ENCODE measurements around the gene SIPA1L3.

GRCh38 chr19:38208571-38208970, 301.6 kb downstream of the SIPA1L3 start:
- TF ChIP-seq, protein P1, sequence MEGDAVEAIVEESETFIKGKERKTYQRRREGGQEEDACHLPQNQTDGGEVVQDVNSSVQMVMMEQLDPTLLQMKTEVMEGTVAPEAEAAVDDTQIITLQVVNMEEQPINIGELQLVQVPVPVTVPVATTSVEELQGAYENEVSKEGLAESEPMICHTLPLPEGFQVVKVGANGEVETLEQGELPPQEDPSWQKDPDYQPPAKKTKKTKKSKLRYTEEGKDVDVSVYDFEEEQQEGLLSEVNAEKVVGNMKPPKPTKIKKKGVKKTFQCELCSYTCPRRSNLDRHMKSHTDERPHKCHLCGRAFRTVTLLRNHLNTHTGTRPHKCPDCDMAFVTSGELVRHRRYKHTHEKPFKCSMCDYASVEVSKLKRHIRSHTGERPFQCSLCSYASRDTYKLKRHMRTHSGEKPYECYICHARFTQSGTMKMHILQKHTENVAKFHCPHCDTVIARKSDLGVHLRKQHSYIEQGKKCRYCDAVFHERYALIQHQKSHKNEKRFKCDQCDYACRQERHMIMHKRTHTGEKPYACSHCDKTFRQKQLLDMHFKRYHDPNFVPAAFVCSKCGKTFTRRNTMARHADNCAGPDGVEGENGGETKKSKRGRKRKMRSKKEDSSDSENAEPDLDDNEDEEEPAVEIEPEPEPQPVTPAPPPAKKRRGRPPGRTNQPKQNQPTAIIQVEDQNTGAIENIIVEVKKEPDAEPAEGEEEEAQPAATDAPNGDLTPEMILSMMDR (IDR thresholded peaks at IDR 0.05) = no peak
- TF ChIP-seq POLR2A (IDR thresholded peaks at IDR 0.05) = no peak

Measured in heart left ventricle (tissue), 13 donors.